CD4-positive, alpha-beta T cell (primary cell): Measurements from ENCODE around the gene COL20A1. TPM values are rescaled to one million over a fixed set of nuclear protein-coding genes. Genes with fewer than 3 reads are reported as not detected.
"Not testable (repeated sequence)": the region's sequence is repeated elsewhere in the genome, so short reads cannot be mapped to it uniquely, and the experiment has no call there.

Source experiments
- ATAC-seq: fragments of 200-7000 bp; cut with Tn5 transposase; one replicate; pipeline ENCODE4 v1.10.0; 2022; ENCODE audit warnings: mild to moderate bottlenecking; ENCODE audit not compliant: poor library complexity
- CTCF ChIA-PET: fragments of 350-600 bp; sonication (Branson Sonifier 250); formaldehyde crosslinking; loops from one replicate; lab custom pipeline; 2021; ENCODE audit warnings: antibody characterized with exemption, inconsistent platforms; lab: Charles Lee
- POLR2A ChIA-PET: fragments of 350-600 bp; sonication (Branson Sonifier 250); formaldehyde crosslinking; loops from one replicate; lab custom pipeline; 2021; ENCODE audit warnings: antibody characterized with exemption, inconsistent platforms; lab: Charles Lee
- DNase-seq, 14 experiments: peaks; one replicate each; pipeline ENCODE4 v3.0.0-alpha.2; 2013 to 2020; ENCODE audit warnings: mixed read lengths in 2 of 14
- H3K27ac ChIP-seq, 2 donors: one replicate each; pipeline versions ENCODE4 v1.5.1 to v1.7.0; 2013; ENCODE audit warnings: low read length in 2 of 2, low read depth in 1 of 2, mild to moderate bottlenecking in 1 of 2
- H3K27me3 ChIP-seq, 2 experiments: 1 replicate in 1 of 2; 2 replicates in 1 of 2; pipeline versions ENCODE4 v1.6.1 to v1.7.0; 2013; ENCODE audit warnings: low read length in 2 of 2, control low read depth in 1 of 2, mild to moderate bottlenecking in 1 of 2, moderate library complexity in 1 of 2; ENCODE audit not compliant: insufficient read depth in 2 of 2, control insufficient read depth in 1 of 2
- H3K36me3 ChIP-seq: one replicate; pipeline ENCODE4 v1.6.1; 2013; ENCODE audit warnings: low read length, control low read depth; ENCODE audit not compliant: insufficient read depth
- H3K4me1 ChIP-seq: one replicate; pipeline ENCODE4 v1.6.1; 2013; ENCODE audit warnings: low read length, control low read depth; ENCODE audit not compliant: insufficient read depth
- H3K4me3 ChIP-seq: one replicate; pipeline ENCODE4 v1.5.1; 2013; ENCODE audit warnings: mild to moderate bottlenecking, low read length, moderate library complexity
- H3K9me3 ChIP-seq, 2 experiments: 1 replicate in 1 of 2; 2 replicates in 1 of 2; pipeline versions ENCODE4 v1.6.1 to v1.7.0; 2013; ENCODE audit warnings: low read length in 2 of 2, mild to moderate bottlenecking in 2 of 2, control low read depth in 1 of 2, moderate library complexity in 1 of 2; ENCODE audit not compliant: control insufficient read depth in 1 of 2, insufficient read depth in 1 of 2
- H3K27ac Mint-ChIP-seq: one replicate; pipeline ENCODE4 v1.8.0; 2020; ENCODE audit warnings: mixed read lengths
- H3K27me3 Mint-ChIP-seq: one replicate; pipeline ENCODE4 v1.8.0; 2021; ENCODE audit warnings: mixed read lengths
- H3K36me3 Mint-ChIP-seq: one replicate; pipeline ENCODE4 v1.8.0; 2021; ENCODE audit warnings: low read depth, mixed read lengths
- H3K4me1 Mint-ChIP-seq: one replicate; pipeline ENCODE4 v1.8.0; 2021; ENCODE audit warnings: low read depth, mixed read lengths
- H3K4me3 Mint-ChIP-seq: one replicate; pipeline ENCODE4 v1.8.0; 2020; ENCODE audit warnings: mild to moderate bottlenecking, mixed read lengths
- H3K9me3 Mint-ChIP-seq: one replicate; pipeline ENCODE4 v1.8.0; 2020; ENCODE audit warnings: mixed read lengths
- CTCF ChIP-seq: fragments of 200-600 bp; IDR thresholded peaks from one replicate; pipeline ENCODE4 v1.8.0; 2022; ENCODE audit warnings: antibody characterized with exemption, mild to moderate bottlenecking
- intact Hi-C, 2 experiments: fragments of 100-400 bp; cut with DNase I in 1 of 2; cut with micrococcal nuclease in 1 of 2; formaldehyde crosslinking; loops; one replicate each; pipeline versions ENCODE4 v1.15.1 to v1.9.0; 2023 to 2025; cut with DNase I, micrococcal nuclease
- total RNA-seq, 174 experiments: library from RNA in 2 of 174; stranded (reverse) in 2 of 174; gene quantifications; one replicate each; pipeline ENCODE4 v1.2.3 and lab custom pipeline; 2021 to 2026

Gene COL20A1
- total RNA-seq, 2 experiments from 2014 or later, result 0.03 TPM; not detected in 1

GRCh38 chr20:63301671-63302070 is 8.7 kb downstream of the COL20A1 start:
- Mint-ChIP-seq H3K27me3 (peaks cover 44% of the 10 kb centered on the region), H3K36me3 (no peaks in the 10 kb centered on the region), H3K4me3 (no peak overlapping the region), H3K4me1 (no peaks in the 10 kb centered on the region), H3K9me3 (peaks cover 4% of the 10 kb centered on the region), H3K27ac (no peak overlapping the region)
- ChIA-PET POLR2A (no interaction called here), CTCF (no interaction called here)
- peaks cover 0 to 28% of the 10 kb centered on the region in 2 experiments for H3K9me3 ChIP-seq
- ATAC-seq (no peak), DNase-seq (no peak)
- no peak for TF ChIP-seq CTCF
- H3K4me3 ChIP-seq, result no peak overlapping the region
- H3K4me1 ChIP-seq, result no peaks in the 10 kb centered on the region
- H3K27me3 ChIP-seq, result peaks cover 9 to 18% of the 10 kb centered on the region in 2 experiments
- H3K27ac ChIP-seq, result no peak overlapping the region
- H3K36me3 ChIP-seq, result no peaks in the 10 kb centered on the region
- intact Hi-C loops, result no loop called here

- Histone ChIP-seq H3K27me3 (peaks cover 0 to 21% of the 10 kb centered on the region in 2 experiments), H3K4me3 (no peak overlapping the region), H3K36me3 (no peaks in the 10 kb centered on the region), H3K9me3 (peaks cover 0 to 23% of the 10 kb centered on the region in 2 experiments), H3K4me1 (no peaks in the 10 kb centered on the region), H3K27ac (no peak overlapping the region)
- Mint-ChIP-seq H3K4me1 (no peaks in the 10 kb centered on the region), H3K9me3 (peaks cover 4% of the 10 kb centered on the region), H3K27me3 (peaks cover 38% of the 10 kb centered on the region), H3K4me3 (no peak overlapping the region), H3K36me3 (no peaks in the 10 kb centered on the region), H3K27ac (no peak overlapping the region)
- intact Hi-C loops, result no loop called here
- ChIA-PET CTCF (no interaction called here), POLR2A (no interaction called here)
- DNase-seq (no peak), ATAC-seq (no peak)
- TF ChIP-seq CTCF, result no peak
Observed at GRCh38 chr20:63303095-63303666, 10.2 kb downstream of the COL20A1 start.

GRCh38 chr20:63305393-63305792 is 12.4 kb downstream of the COL20A1 start:
- no peaks in the 10 kb centered on the region for H3K36me3 Mint-ChIP-seq
- ChIA-PET POLR2A (no interaction called here), CTCF (no interaction called here)
- no peak for TF ChIP-seq CTCF
- Histone ChIP-seq H3K27ac (no peak overlapping the region), H3K27me3 (peaks cover 0 to 27% of the 10 kb centered on the region in 2 experiments), H3K36me3 (no peaks in the 10 kb centered on the region), H3K9me3 (peaks cover 0 to 16% of the 10 kb centered on the region in 2 experiments), H3K4me3 (no peak overlapping the region), H3K4me1 (no peaks in the 10 kb centered on the region)
- H3K4me1 Mint-ChIP-seq, result no peaks in the 10 kb centered on the region
- DNase-seq, result no peak
- H3K27ac Mint-ChIP-seq, result no peak overlapping the region
- no peak overlapping the region for H3K4me3 Mint-ChIP-seq
- intact Hi-C loops, result loop anchor here in 1 of 2 experiments (1.0 to 5.0 kb wide), 2 partner anchors 23 to 77 kb away; no protein-coding TSS in a partner anchor
- peaks cover 4% of the 10 kb centered on the region for H3K9me3 Mint-ChIP-seq
- no peak for ATAC-seq
- H3K27me3 Mint-ChIP-seq, result peaks cover 22% of the 10 kb centered on the region

- peaks cover 0 to 27% of the 10 kb centered on the region in 2 experiments for H3K27me3 ChIP-seq
- H3K36me3 Mint-ChIP-seq, ATAC-seq, H3K36me3 ChIP-seq, DNase-seq, H3K4me1 Mint-ChIP-seq, H3K4me3 ChIP-seq, H3K4me1 ChIP-seq, H3K27ac Mint-ChIP-seq, H3K9me3 Mint-ChIP-seq, H3K27ac ChIP-seq, CTCF ChIA-PET, H3K4me3 Mint-ChIP-seq, POLR2A ChIA-PET: not testable (repeated sequence)
- intact Hi-C loops, result loop anchor here in 1 of 2 experiments (1.0 to 5.0 kb wide), 2 partner anchors 24 to 76 kb away; no protein-coding TSS in a partner anchor
- peaks cover 0 to 12% of the 10 kb centered on the region in 2 experiments for H3K9me3 ChIP-seq
- H3K27me3 Mint-ChIP-seq, result peaks cover 17% of the 10 kb centered on the region
Observed at GRCh38 chr20:63305933-63306672, 13.1 kb downstream of the COL20A1 start.
